RWPE1 (cell line): ENCODE measurements around the gene HOXB3.
A peak's percentile ranks its signal among the peaks of the same experiment; 100 is the strongest.

ENCODE experiments used
- CTCF ChIA-PET: fragments of 350-600 bp; sonication (Branson Sonifier 250); formaldehyde crosslinking; extraction: SDS; loops from one replicate; lab custom pipeline; 2021; lab: Yijun Ruan, JAX
- POLR2A ChIA-PET: fragments of 400-600 bp; formaldehyde crosslinking; extraction: SDS; loops from one replicate; lab custom pipeline; 2020; ENCODE audit warnings: antibody characterized with exemption; ENCODE audit not compliant: low non-redundant PET; lab: Yijun Ruan, JAX
- DNase-seq: peaks from one replicate; pipeline ENCODE4 v3.0.0; 2012; ENCODE audit warnings: low spot score
- H3K27ac ChIP-seq: fragments of 450-650 bp; 2 replicates; pipeline ENCODE4 v1.5.1; 2017
- TF ChIP-seq, protein P1 (sequence below): fragments of 450-650 bp; conservative IDR thresholded peaks from 2 replicates; pipeline ENCODE4 v1.5.1; 2017; ENCODE audit warnings: low read depth, mild to moderate bottlenecking

HOXB3 gene

GRCh38 chr17:48576479-48577309 lies 13.3 kb downstream of the HOXB3 start:
- TF ChIP-seq, protein P1, sequence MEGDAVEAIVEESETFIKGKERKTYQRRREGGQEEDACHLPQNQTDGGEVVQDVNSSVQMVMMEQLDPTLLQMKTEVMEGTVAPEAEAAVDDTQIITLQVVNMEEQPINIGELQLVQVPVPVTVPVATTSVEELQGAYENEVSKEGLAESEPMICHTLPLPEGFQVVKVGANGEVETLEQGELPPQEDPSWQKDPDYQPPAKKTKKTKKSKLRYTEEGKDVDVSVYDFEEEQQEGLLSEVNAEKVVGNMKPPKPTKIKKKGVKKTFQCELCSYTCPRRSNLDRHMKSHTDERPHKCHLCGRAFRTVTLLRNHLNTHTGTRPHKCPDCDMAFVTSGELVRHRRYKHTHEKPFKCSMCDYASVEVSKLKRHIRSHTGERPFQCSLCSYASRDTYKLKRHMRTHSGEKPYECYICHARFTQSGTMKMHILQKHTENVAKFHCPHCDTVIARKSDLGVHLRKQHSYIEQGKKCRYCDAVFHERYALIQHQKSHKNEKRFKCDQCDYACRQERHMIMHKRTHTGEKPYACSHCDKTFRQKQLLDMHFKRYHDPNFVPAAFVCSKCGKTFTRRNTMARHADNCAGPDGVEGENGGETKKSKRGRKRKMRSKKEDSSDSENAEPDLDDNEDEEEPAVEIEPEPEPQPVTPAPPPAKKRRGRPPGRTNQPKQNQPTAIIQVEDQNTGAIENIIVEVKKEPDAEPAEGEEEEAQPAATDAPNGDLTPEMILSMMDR: no peak
- ChIA-PET POLR2A (no interaction called here), CTCF (interaction anchor here (0.7 kb wide), 1 partner anchor 177 kb away, joined by 3 read pairs; no protein-coding TSS in a partner anchor)
- peak overlapping the region; percentile 74 for H3K27ac ChIP-seq
- DNase-seq: peak; percentile 60

DNA sequence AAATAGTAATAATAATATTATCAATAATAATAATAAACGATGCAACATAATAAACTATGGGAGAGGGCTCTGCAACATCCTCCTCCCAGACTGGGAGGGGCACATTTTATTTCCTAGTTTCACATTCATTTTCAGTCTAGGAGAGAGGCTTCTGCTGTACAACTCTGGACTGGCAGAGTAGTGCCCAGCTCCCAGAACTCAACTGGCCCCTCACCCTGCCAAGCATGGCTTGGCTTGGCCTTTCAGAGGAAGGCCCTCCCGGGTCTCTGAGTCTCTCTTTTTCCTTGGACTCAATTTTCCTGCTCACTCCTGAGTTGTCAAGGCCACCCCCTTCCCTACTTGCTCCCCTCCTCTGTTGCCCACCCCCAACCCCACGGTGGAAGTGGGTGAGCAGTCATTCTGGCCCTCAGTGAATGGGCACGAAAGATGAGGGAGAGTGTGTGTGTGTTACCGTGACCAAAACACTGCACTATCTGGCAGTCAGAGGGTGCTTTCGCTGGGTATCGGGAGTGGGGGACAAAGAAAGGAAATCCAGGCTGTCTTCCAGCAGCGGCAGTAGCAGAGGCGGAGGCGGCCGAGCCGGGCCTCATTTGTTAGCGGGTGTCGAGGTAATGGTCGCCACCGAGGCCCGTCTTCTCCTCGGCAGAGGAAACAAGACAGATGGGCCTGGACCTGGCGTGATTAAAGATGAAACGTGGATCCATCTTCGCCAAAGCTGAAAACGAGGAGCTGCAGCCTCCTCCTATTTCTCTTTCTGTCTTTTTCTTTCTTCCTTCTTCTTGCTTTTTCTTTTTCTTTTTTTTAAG lies 14.2 kb downstream of the HOXB3 start:
- CTCF ChIA-PET: no interaction called here
- TF ChIP-seq, protein P1: no peak
- peak overlapping the region; percentile 74 for H3K27ac ChIP-seq
- DNase-seq: no peak
- POLR2A ChIA-PET: no interaction called here

DNA sequence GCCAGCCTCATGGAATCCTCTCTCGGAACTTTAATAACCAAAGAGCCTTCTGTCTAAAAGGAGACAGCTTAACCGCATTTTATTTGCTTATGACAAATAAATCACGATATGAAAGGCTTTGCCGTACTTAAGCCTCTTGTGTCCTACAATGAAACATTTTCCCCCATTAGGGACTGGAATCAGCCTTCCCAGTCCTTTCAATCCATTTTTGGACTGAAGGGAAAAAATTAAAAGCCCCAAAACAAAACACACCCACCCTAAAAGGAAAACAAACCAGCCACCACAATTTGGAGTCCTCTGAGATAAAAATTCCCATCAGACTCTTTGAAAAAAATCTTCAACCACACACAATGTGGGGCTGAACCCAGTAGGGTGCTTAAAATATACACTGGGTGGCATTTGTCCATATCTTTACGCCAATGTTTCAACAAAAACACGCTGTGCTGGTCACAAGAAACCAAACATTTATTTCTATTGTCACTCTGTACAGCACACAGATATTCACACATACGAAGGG lies 14.9 kb downstream of the HOXB3 start:
- POLR2A ChIA-PET: no interaction called here

DNA sequence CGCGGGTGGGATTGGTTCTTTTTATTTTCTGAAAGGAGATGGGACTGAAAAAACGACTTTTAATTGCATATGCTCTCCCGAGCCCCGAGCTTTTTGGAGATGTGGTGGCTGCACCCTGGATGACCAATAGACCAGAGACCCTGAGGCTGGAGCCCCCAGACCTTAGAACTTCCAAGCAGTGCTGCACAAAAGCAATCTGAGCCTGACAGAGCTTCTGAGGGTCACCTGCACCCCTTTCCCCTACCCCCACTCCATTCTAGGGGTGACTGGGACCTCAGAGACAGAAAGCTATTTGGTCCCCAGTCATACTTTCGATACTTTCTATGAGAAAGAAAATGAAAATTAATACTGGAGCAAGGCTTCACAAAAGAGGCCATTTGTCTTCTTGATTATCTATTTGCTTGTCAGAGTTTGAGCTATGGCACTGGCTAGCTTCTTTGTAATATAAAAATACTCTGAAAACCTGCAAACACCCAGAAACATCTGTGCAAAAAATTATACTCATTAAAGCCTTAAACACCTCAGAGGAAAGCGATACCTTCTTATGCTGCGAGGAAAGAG lies 15.5 kb downstream of the HOXB3 start:
- POLR2A ChIA-PET: no interaction called here
- no peak for DNase-seq
- CTCF ChIA-PET: interaction anchor here (0.6 to 0.7 kb wide), 3 partner anchors 12 to 62 kb away, joined by 3 to 4 read pairs (median 3); no protein-coding TSS in a partner anchor
- TF ChIP-seq, protein P1: no peak
- H3K27ac ChIP-seq: 0 out of 2 replicates have a peak overlapping the region, but pooled peaks have one; percentile 0

More for the DNA sequence above, 14.9 kb downstream of the HOXB3 start:
- CTCF ChIA-PET: interaction anchor here (0.7 kb wide), 1 partner anchor 13 kb away, joined by 3 read pairs; no protein-coding TSS in a partner anchor
- TF ChIP-seq, protein P1: no peak
- DNase-seq: no peak
- no peak overlapping the region for H3K27ac ChIP-seq

- TF ChIP-seq, protein P1: no peak
- ChIA-PET CTCF (no interaction called here), POLR2A (no interaction called here)
- H3K27ac ChIP-seq: no peak overlapping the region
- no peak for DNase-seq
These were observed 18.1 kb downstream of the HOXB3 start for GRCh38 chr17:48571826-48572417.
